ENCODE measurements around the gene SLFNL1.

The SLFNL1 gene

GRCh38 chr1:40985875-40986274, 35.6 kb downstream of the SLFNL1 start:
- no peak for DNase-seq

GRCh38 chr1:40985161-40985560, 36.4 kb downstream of the SLFNL1 start:
- no peak for DNase-seq

GRCh38 chr1:40984531-40984930, 37.0 kb downstream of the SLFNL1 start:
- no peak for DNase-seq

GRCh38 chr1:40984066-40984465, 37.5 kb downstream of the SLFNL1 start:
- no peak for DNase-seq

- DNase-seq, result no peak
Observed at GRCh38 chr1:40983286-40983685, 38.2 kb downstream of the SLFNL1 start.

GRCh38 chr1:40982721-40983120, 38.8 kb downstream of the SLFNL1 start:
- DNase-seq, result no peak

- DNase-seq, result no peak
Observed at GRCh38 chr1:40981691-40982448, 39.7 kb downstream of the SLFNL1 start.

GRCh38 chr1:40980453-40981121, 40.9 kb downstream of the SLFNL1 start:
- peak; percentile 45 for DNase-seq

GRCh38 chr1:40980068-40980452, 41.5 kb downstream of the SLFNL1 start:
- DNase-seq, result no peak

- peak; percentile 95 for DNase-seq
Observed at GRCh38 chr1:40979241-40980067, 42.1 kb downstream of the SLFNL1 start, which contains the start of gene CTPS1. Gene CTPS1 (plus strand): TSS chr1:40979696. CDS start chr1:40983291, 3,595 bp downstream.

- no peak for DNase-seq
Observed at GRCh38 chr1:40978886-40979240, 42.7 kb downstream of the SLFNL1 start.

GRCh38 chr1:40977716-40978115, 43.8 kb downstream of the SLFNL1 start:
- DNase-seq, result no peak

GRCh38 chr1:40976952-40977690, 44.4 kb downstream of the SLFNL1 start:
- DNase-seq, result no peak

GRCh38 chr1:40974945-40975344, 46.6 kb downstream of the SLFNL1 start:
- DNase-seq, result no peak

GRCh38 chr1:40973912-40974311, 47.6 kb downstream of the SLFNL1 start:
- no peak for DNase-seq

- DNase-seq, result no peak
Observed at GRCh38 chr1:40971966-40972365, 49.6 kb downstream of the SLFNL1 start.

GRCh38 chr1:40969445-40969844, 52.1 kb downstream of the SLFNL1 start:
- DNase-seq, result no peak

GRCh38 chr1:40966417-40966816, 55.1 kb downstream of the SLFNL1 start:
- DNase-seq, result no peak

Measured in CD4-positive, alpha-beta T cell treated with Interleukin-15 for 1 hour (primary cell).